Stomach (tissue), 4 donors: ENCODE measurements around the gene TASOR.

Experiments used
- EP300 ChIP-seq: sonication (generic); formaldehyde crosslinking; IDR thresholded peaks from one replicate; pipeline ENCODE4 v1.6.1; 2017; ENCODE audit warnings: antibody characterized with exemption
- POLR2A ChIP-seq, 4 donors: fragments of 450-650 bp; IDR thresholded peaks; one replicate each; pipeline ENCODE4 v1.6.1; 2016; ENCODE audit warnings: antibody characterized with exemption in 4 of 4, control low read depth in 2 of 4, mild to moderate bottlenecking in 1 of 4, moderate library complexity in 1 of 4
- POLR2AphosphoS5 ChIP-seq, 3 donors: sonication (generic); formaldehyde crosslinking; IDR thresholded peaks; one replicate each; pipeline ENCODE4 v1.6.1; 2016; ENCODE audit warnings: antibody characterized with exemption in 3 of 3
- TF ChIP-seq, protein P1 (sequence below), 7 experiments: fragments of 450-650 bp in 4 of 7; fragments of 200-600 bp in 3 of 7; sonication (generic) in 3 of 7; IDR thresholded peaks; one replicate each; pipeline ENCODE4 v1.5.1; 2016 to 2019; ENCODE audit warnings: antibody characterized with exemption in 7 of 7, control low read depth in 2 of 7, mild to moderate bottlenecking in 1 of 7

DNA sequence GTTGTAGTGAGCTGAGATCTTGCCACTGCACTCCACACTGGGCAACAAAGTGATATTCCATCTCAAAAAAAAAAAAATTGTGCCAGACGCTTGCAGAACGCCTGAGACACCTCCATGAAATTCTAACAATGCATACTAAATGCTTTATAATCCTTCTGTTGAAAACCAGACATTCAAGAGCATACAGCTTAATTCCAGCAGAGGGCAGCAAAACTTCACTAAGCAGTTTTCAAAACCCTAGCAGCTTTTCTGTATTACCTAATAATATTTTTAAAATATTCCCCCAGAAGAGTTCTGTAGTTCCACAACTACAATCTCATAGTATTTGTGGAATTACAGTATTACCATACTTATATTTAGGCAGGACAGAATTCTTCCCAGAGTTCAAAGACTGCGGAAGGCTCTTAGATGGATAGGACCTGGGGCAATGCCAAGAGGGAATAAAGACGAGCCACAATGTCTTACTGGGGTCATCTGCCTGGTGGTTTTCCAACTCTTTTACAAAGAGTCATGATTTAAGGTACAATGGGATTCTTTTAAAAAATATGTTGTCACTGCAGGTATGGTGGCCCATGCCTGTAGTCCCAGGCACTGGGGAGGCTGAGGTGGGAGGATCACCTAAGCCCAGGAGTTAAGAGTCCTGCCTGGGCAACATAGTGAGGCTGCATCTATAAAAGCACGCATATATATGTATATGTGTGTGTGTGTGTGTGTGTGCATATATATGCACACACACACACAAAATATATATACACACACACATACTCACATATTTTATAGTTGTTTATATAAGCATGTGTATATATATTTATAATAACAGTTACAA lies 19.6 kb upstream of the TASOR start:
- no peak for TF ChIP-seq POLR2AphosphoS5 (IDR thresholded peaks at IDR 0.05)
- TF ChIP-seq, protein P1, sequence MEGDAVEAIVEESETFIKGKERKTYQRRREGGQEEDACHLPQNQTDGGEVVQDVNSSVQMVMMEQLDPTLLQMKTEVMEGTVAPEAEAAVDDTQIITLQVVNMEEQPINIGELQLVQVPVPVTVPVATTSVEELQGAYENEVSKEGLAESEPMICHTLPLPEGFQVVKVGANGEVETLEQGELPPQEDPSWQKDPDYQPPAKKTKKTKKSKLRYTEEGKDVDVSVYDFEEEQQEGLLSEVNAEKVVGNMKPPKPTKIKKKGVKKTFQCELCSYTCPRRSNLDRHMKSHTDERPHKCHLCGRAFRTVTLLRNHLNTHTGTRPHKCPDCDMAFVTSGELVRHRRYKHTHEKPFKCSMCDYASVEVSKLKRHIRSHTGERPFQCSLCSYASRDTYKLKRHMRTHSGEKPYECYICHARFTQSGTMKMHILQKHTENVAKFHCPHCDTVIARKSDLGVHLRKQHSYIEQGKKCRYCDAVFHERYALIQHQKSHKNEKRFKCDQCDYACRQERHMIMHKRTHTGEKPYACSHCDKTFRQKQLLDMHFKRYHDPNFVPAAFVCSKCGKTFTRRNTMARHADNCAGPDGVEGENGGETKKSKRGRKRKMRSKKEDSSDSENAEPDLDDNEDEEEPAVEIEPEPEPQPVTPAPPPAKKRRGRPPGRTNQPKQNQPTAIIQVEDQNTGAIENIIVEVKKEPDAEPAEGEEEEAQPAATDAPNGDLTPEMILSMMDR (IDR thresholded peaks at IDR 0.05): peak in 5 of 7 experiments; percentile 64 to 86 (median 82)
- TF ChIP-seq EP300: no peak
- TF ChIP-seq POLR2A (IDR thresholded peaks at IDR 0.05): no peak
